Measurements from ENCODE around the gene EPN2.

- TF ChIP-seq CTCF (IDR thresholded peaks at IDR 0.05) (no peak), POLR2A (IDR thresholded peaks at IDR 0.05) (no peak)
Observed at GRCh38 chr17:19243838-19244237, 6.7 kb downstream of the EPN2 start.
